ENCODE results near the gene FAM174C.

The FAM174C gene

DNA sequence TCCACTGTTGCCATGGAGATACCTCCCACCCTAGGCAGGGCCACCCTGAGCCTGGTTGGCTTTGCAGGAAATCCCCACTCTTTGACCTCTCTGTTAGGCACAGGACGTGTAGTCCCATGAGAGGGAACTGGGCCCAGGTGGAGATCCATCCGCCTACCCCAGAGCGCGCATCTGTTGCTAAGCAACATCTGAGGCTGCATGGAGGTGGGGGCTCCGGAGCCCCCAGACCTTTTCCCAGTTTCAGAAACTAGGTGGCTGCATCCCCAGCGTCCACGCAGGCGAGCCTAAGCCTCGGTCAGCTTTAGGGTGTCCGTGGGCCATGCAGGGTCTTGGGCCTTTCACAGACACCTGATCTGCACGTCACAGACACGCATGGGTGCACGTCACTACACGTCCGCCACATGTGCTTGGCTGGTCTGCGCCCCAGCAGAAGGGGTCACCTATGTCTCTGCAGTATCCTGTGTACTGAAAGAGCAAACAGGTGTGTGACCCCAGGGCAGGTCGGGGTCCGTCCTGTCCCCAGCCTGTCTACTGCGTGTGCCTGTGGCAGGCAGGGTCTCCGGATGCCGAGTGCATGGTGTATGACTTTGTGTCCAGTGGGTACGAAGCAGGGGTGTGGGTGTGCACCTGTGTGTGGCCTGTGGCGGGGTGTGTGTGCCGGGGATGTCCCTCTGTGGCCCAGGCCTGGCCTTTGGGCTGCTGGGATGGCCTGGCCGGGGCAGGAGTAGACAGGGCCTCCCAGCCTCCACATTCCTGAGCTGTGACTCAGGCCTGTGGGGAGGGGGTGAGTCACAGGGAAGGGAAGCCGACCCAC lies 10.3 kb upstream of the FAM174C start:
- peak overlapping the region; percentile 89 for H3K27ac ChIP-seq (ENCODE audit: low read depth, low read length, poor library complexity, severe bottlenecking)
- H3K4me3 ChIP-seq (ENCODE audit: low read depth, low read length, poor library complexity, severe bottlenecking) = no peak overlapping the region
- no peaks in the 10 kb centered on the region for H4K20me1 ChIP-seq (ENCODE audit: insufficient read depth, low read length)
- H3K4me1 ChIP-seq (ENCODE audit: insufficient read depth, low read length, severe bottlenecking) = peaks cover 75% of the 10 kb centered on the region
- peaks cover 5% of the 10 kb centered on the region for H3K79me2 ChIP-seq (ENCODE audit: insufficient read depth, low read length)
- no peak for TF ChIP-seq EZH2 (IDR thresholded peaks at IDR 0.05; ENCODE audit: borderline replicate concordance, low read length)
- TF ChIP-seq, protein P1, sequence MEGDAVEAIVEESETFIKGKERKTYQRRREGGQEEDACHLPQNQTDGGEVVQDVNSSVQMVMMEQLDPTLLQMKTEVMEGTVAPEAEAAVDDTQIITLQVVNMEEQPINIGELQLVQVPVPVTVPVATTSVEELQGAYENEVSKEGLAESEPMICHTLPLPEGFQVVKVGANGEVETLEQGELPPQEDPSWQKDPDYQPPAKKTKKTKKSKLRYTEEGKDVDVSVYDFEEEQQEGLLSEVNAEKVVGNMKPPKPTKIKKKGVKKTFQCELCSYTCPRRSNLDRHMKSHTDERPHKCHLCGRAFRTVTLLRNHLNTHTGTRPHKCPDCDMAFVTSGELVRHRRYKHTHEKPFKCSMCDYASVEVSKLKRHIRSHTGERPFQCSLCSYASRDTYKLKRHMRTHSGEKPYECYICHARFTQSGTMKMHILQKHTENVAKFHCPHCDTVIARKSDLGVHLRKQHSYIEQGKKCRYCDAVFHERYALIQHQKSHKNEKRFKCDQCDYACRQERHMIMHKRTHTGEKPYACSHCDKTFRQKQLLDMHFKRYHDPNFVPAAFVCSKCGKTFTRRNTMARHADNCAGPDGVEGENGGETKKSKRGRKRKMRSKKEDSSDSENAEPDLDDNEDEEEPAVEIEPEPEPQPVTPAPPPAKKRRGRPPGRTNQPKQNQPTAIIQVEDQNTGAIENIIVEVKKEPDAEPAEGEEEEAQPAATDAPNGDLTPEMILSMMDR (IDR thresholded peaks at IDR 0.05; ENCODE audit: low read length) = no peak
- H3K9ac ChIP-seq (ENCODE audit: low read length) = no peak overlapping the region; the same call in 1 of the 2 replicates
- no peak overlapping the region for H2AFZ ChIP-seq (ENCODE audit: low read length)
- H3K9me3 ChIP-seq (ENCODE audit: low read length) = no peaks in the 10 kb centered on the region
- no peaks in the 10 kb centered on the region for H3F3A ChIP-seq (ENCODE audit: insufficient read depth, low read length)
- H3K9me2 ChIP-seq (ENCODE audit: low read depth, low read length) = no peaks in the 10 kb centered on the region
- H3K4me2 ChIP-seq (ENCODE audit: low read length) = peak overlapping the region; percentile 28
- H3K36me3 ChIP-seq (ENCODE audit: insufficient read depth, low read length) = peaks cover 4% of the 10 kb centered on the region
- no peaks in the 10 kb centered on the region for H3K27me3 ChIP-seq (ENCODE audit: insufficient read depth, low read length)

DNA sequence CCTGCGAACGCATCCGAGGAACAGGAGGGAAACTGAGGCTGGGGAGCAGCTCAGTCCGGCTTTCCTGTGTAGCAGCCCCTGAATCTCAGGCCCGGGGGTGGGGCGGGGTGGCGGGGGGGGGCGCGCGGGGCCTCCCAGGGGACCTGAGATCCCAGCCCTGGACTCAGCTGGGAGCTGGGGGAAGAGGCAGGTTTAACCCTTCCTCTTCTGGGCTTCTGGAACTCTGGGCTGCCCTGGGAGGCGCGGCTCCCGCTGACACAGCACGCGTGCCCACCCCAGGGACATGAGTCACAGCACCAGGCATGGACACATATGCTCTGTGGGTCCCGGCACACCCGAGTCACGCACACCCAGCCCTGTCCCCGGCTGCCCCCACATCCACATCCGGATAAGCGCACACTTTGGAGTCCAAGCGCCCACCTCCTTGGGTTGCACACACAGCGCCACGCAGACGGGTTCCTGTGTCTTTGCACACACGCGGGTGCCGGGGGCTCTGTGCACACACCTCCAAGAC lies 9.7 kb upstream of the FAM174C start:
- peaks cover 75% of the 10 kb centered on the region for H3K4me1 ChIP-seq (ENCODE audit: insufficient read depth, low read length, severe bottlenecking)
- no peak overlapping the region for H2AFZ ChIP-seq (ENCODE audit: low read length)
- peak overlapping the region; percentile 30; the same call in 1 of the 2 replicates for H3K9ac ChIP-seq (ENCODE audit: low read length)
- H3K9me3 ChIP-seq (ENCODE audit: low read length) = no peaks in the 10 kb centered on the region
- peak overlapping the region; percentile 89 for H3K27ac ChIP-seq (ENCODE audit: low read depth, low read length, poor library complexity, severe bottlenecking)
- peak overlapping the region; percentile 64 for H3K4me2 ChIP-seq (ENCODE audit: low read length)
- H3K9me2 ChIP-seq (ENCODE audit: low read depth, low read length) = no peaks in the 10 kb centered on the region
- H3K79me2 ChIP-seq (ENCODE audit: insufficient read depth, low read length) = peaks cover 11% of the 10 kb centered on the region
- peak overlapping the region; percentile 93 for H3K4me3 ChIP-seq (ENCODE audit: low read depth, low read length, poor library complexity, severe bottlenecking)
- H4K20me1 ChIP-seq (ENCODE audit: insufficient read depth, low read length) = no peaks in the 10 kb centered on the region
- H3K27me3 ChIP-seq (ENCODE audit: insufficient read depth, low read length) = no peaks in the 10 kb centered on the region
- no peaks in the 10 kb centered on the region for H3F3A ChIP-seq (ENCODE audit: insufficient read depth, low read length)
- H3K36me3 ChIP-seq (ENCODE audit: insufficient read depth, low read length) = peaks cover 11% of the 10 kb centered on the region
- TF ChIP-seq EZH2 (IDR thresholded peaks at IDR 0.05; ENCODE audit: borderline replicate concordance, low read length) = no peak
- TF ChIP-seq, protein P1 (IDR thresholded peaks at IDR 0.05; ENCODE audit: low read length) = no peak

DNA sequence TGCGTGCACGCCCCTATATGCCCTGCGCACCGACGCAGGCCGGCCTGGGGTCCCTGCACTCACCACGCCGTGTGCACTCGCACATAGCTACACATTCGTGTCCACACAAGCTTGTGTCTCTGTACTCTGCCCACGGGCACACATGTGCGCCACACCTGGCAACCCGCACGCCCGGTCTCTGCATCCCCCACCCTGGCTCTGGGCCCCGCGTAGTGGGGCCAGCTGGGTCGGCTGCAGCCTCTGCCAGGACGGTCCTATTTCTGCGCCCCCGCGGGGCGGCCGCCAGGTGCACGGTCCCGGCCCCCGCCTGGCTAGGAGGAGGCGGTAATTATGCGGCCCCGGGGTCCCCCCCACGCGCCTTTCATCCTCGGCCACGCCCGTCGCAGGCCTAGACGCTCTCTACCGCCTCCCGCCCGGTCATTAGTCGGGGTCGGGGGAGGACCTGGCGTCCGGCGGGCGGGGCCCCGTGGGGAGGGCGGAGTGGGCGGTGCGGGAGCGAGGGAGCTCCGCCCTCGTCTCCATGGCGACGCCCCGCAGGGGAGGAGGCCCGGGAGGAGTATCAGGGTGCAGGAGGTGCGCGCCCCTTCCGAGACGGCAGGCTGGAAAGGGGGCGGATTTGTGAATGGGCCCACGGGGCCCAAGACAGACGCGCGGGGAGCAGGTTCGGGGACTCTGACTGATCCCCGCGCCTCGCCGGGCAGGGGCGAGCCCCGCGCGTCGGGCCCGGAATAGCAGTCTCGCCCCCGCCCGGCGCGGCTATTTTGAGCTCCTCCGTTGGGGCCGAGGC lies 9.0 kb upstream of the FAM174C start:
- H3K4me2 ChIP-seq (ENCODE audit: low read length) = peak overlapping the region; percentile 64
- 0 out of 2 replicates have a peak, but pooled peaks cover 1% of the 10 kb centered on the region for H3F3A ChIP-seq (ENCODE audit: insufficient read depth, low read length)
- no peak overlapping the region for H2AFZ ChIP-seq (ENCODE audit: low read length)
- TF ChIP-seq EZH2 (IDR thresholded peaks at IDR 0.05; ENCODE audit: borderline replicate concordance, low read length) = no peak
- TF ChIP-seq, protein P1 (IDR thresholded peaks at IDR 0.05; ENCODE audit: low read length) = no peak
- peak overlapping the region; percentile 49; the same call in 1 of the 2 replicates for H3K9ac ChIP-seq (ENCODE audit: low read length)
- peaks cover 16% of the 10 kb centered on the region for H3K79me2 ChIP-seq (ENCODE audit: insufficient read depth, low read length)
- H3K27me3 ChIP-seq (ENCODE audit: insufficient read depth, low read length) = no peaks in the 10 kb centered on the region
- no peaks in the 10 kb centered on the region for H3K9me3 ChIP-seq (ENCODE audit: low read length)
- H3K27ac ChIP-seq (ENCODE audit: low read depth, low read length, poor library complexity, severe bottlenecking) = peak overlapping the region; percentile 89
- H3K4me1 ChIP-seq (ENCODE audit: insufficient read depth, low read length, severe bottlenecking) = peaks cover 82% of the 10 kb centered on the region
- no peaks in the 10 kb centered on the region for H4K20me1 ChIP-seq (ENCODE audit: insufficient read depth, low read length)
- peak overlapping the region; percentile 93 for H3K4me3 ChIP-seq (ENCODE audit: low read depth, low read length, poor library complexity, severe bottlenecking)
- H3K9me2 ChIP-seq (ENCODE audit: low read depth, low read length) = no peaks in the 10 kb centered on the region
- peaks cover 18% of the 10 kb centered on the region for H3K36me3 ChIP-seq (ENCODE audit: insufficient read depth, low read length)

Data from OCI-LY1 (cell line).